GM19397 (cell line): ENCODE results near the gene SYCE1.
"Not testable (repeated sequence)": the region's sequence is repeated elsewhere in the genome, so short reads cannot be mapped to it uniquely, and the experiment has no call there.

Experiments
- ATAC-seq: cut with Tn5 transposase; IDR thresholded peaks from one replicate; pipeline ENCODE4 v1.9.1; 2021; ENCODE audit warnings: mild to moderate bottlenecking, moderate library complexity; ENCODE audit not compliant: unreplicated experiment

The SYCE1 gene

DNA sequence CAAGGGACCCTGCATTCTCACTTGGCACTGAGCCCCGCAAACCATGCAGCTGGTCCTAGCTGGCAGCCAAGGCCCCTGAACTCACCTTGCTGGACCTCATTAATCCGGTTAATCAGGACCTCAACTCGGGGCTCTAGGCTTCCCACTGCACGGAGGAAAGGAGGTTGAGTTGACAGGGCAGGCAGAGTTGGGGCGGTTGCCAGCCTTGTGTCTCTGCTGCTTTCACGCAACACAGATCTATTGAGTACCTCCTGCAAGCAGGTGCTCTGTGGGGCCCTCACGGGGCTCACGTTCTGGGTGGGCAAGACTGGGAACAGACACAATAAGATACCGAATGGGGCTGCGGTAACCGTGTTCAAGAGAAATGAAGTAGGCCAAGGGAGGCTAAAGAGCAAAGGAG, 6.2 kb downstream of the SYCE1 start:
- no peak for ATAC-seq

DNA sequence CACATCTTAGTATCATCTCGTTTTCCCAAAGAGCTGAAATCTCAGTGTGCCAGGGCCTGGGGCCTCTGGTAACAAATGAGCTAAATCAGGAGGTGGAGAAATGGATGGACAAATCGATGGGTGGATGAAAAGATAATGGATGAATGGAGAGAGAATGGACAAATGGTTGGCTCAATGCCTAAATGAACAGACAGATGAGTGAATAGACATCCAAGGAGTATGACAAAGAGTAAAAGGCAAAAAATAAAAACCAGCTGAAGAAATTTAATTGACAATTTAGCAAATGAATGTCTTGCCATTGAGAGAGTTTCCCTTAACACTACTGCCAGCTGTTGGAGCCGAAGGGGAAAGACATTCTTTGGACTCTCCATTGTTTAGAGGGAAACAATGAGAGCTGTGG, 8.0 kb downstream of the SYCE1 start:
- ATAC-seq, result no peak

DNA sequence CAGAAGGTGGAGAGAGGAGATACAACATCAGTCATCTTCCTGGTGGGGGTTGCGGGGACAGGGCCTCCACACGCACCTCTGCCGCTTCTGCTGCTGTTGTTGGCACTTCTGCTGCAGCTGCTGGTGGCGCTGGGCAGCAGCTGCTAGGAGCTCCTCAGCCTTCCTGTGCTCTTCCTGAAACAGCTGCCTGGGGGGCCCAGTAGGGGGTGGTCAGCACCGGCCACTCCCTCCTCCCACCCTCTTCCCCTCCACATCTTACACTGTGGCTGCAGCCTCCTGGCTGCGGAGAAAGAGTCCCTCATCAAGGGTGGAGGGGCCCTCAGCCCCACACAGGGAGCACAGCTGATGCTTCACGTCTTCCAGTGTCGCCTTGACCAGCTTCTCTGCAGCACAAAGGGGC, 9.9 kb downstream of the SYCE1 start:
- no peak for ATAC-seq

DNA sequence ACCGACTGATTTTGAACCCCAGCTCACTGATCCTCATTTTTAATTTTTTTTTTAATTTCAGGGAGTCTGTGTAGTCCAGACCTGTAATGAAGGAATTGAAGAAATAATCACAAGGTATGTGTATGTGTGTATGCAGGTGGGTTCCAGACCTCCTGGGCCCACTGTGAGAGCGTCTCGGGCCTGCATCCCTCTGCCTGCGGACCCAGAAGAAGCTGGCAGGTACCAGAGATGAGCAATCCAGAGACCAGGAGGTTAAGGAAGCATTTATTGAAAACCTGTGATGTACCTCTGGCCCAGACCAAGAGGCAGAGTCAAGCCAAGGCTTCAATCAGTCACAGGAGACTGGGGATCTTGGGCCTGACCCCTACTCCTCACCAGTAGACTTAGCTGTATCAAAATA, 10.8 kb downstream of the SYCE1 start:
- no peak for ATAC-seq

DNA sequence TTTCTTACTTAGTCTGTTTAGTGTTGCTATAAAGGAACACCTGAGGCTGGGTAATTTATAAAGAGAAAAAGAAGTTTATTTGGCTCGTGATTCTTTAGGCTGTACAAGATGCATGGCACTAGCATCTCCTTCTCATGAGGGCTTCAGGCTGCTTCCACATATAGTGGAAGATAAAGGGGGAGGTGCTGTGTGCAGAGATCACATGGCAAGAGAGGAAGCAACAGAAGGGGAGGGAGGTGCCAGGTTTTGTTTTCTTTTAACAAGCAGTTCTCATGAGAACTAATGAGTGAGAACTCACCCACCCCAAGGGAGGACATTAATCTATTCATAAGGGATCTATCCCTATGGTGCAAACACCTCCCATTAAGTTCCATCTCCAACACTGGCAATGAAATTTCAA, 20.9 kb downstream of the SYCE1 start:
- ATAC-seq, result no peak

DNA sequence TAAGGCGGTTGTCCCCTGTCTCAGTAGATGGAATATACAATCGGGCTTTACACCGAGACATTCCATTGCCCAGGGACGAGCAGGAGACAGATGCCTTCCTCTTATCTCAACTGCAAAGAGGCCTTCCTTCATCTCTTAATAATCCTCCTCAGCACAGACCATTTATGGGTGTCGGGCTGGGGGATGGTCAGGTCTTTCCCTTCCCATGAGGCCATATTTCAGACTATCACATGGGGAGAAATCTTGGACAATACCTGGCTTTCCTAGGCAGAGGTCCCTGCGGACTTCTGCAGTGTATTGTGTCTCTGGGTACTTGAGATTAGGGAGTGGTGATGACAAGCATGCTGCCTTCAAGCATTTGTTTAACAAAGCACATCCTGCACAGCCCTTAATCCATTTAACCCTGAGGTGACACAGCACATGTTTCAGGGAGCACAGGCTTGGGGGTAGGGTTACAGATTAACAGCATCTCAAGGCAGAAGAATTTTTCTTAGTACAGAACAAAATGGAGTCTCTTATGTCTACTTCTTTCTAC, 23.9 kb downstream of the SYCE1 start:
- ATAC-seq, result not testable (repeated sequence)

DNA sequence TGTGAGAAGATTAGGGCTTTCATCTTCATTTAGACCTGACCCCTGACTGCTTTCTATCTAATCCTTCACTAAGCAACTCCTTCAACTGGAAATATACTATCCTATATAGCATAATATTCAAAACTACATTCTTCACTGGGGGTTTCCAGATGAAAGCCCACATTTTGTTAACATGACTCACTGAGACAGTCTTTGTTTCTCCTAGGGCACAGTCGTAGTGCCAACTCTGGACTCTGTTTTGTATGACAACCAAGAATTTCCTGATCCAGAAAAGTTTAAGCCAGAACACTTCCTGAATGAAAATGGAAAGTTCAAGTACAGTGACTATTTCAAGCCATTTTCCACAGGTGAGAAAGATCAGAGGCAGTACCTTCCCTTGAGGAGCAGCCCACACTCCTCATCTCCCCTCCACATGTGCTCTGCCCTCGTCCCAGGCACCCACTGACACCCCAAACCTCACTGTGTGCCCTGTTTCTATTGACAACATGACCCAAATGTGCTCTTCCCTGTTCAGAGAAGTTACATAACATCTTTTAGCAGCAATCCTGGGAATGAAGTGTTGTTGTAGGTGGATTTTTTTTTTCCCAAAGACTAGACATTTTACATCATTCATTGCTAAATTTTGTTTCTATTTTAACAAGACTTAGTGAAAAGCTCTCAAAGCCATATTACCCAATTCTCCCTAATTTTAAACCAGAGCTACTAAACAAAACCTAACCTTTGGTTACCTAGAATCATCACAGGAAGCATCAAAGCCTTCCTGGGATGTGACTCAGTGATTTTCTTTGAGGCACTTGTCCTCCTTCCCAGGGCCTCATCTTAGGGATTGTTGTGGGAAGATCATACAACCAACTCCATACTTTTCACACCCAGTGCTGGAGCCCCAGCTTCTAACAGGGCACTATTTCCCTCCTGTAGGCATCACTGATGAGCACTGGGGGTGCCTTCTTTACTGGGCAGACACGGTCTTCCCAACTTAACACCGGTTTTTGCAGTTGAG, 27.5 kb downstream of the SYCE1 start:
- ATAC-seq, result no peak

DNA sequence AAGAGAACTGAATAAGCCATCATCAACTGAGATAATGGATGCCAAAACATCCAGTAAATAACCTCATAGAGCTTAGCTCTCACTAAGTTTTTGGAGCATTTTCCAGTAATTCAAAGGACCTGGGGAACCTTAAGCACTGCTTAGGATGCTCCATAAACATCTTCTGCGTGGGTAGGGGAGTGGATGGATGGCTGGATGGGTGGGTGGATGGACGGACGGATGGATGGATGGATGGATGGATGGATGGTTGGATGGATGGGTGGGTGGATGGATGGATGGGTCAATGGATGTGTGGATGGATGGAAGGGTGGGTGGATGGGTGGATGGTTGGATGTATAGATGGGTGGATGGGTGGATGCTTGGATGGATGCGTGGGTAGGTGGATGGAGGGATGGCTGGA, 29.2 kb downstream of the SYCE1 start:
- ATAC-seq, result no peak

DNA sequence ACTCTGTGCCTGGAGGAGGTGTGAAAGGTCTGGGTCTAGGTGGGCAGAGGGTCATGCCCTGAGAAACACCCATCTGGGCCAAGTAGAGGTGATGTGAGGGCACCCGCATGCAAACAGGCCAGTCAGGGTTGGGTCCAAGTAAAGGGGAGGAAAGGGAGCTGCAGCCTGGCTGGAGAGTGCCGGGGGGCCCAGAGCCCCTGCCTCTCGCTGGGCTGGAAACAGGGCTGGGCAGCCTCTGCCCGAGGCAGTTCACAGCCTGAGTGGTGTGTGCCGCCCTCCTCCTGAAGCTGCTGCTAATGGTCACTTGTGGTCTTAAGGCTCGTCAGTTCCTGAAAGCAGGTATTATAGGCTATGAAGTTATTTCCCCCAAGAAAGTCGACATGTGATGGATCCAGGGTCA, 31.0 kb downstream of the SYCE1 start:
- no peak for ATAC-seq

DNA sequence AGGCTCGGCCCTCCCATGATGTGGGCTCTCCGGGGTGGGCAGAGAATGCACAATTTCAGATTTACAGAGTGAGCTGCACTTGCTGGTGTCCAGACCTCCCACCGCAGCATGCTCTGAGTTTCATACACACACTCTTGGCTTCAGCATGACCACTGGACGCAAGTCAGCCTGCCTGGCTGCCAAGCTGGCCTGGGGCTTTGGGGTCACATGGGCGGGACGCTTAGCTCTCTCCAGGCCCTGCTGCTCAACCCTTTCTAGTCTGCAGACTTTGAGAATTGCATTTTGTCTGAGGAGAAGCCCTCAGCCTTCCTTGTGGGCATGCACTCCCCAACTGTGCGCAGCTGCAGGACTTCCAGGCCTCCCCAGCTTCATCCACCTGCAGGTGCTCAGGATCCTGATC, 32.5 kb downstream of the SYCE1 start:
- ATAC-seq, result no peak

DNA sequence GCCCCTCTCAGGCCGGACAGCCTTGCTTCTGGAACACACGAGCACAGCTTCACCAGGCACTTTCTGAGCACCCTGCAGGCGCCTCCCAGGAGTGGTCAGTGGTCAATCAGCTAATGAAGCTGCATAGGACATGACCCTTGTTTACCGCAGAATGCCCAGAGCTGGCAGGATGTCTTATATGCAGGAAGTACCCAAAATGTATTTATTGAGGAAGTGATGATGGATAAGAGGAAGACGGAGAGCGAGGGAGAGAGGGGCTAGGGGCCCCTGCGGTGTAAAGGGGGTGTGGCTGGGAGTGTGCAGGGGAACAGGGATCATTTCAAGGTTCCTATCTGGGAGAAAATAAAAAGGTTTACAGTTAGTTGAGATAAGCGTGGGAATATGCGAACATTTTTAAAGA, 34.9 kb downstream of the SYCE1 start:
- ATAC-seq, result no peak

DNA sequence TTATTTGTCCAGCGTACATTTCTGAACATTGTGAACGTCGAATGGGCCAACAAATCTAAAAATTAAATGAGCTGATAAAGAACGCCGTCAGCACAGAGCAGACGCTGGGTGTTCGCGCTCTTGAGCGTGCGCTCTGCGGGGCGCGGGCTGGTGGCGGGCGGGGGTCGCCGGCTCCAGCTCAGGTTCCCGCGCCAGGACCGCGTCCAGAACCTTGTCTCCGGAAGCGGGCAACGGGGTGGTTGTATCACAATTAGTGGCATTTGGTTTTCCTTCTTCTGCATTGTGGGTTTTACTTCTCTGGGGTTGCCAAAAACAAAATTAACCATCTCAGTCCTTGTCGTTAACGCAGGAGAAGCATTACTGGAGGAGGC, 35.8 kb downstream of the SYCE1 start:
- ATAC-seq, result no peak

DNA sequence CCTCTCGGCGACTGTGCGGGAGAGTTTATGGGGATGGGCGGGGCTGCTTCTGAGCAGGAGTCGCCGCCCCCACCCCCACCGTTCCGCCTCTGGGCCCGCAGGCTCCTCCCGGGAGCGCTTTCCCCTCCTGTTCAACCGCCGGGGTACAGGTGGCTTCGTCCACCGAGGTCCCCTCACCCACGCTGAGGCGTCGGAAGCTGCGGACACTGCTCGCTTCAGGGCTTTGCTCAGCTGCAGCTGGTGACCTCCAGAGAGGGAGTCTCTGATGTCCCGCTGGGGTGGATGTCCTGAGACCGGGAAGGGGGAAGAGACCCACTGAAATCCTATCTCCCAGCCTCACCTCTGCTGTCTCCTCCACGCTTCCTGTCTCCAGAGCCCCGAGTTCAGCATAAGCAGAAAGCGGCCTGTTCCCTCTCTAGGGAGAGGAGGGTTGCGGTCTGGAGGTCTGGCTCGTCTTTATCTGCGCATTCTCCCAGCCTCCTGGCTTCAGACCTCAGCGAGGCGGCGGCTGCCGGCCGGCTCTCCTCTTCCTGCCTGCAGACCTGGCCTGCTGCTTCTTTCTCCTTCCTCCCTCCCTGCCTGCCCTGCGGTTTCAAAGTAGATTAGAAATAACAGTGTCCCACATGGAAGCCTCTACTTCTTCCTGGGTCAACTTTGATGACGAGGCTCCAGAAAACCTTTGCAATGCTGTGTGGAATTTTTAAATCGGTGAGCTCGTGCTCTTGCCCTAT, 36.4 kb downstream of the SYCE1 start:
- no peak for ATAC-seq

DNA sequence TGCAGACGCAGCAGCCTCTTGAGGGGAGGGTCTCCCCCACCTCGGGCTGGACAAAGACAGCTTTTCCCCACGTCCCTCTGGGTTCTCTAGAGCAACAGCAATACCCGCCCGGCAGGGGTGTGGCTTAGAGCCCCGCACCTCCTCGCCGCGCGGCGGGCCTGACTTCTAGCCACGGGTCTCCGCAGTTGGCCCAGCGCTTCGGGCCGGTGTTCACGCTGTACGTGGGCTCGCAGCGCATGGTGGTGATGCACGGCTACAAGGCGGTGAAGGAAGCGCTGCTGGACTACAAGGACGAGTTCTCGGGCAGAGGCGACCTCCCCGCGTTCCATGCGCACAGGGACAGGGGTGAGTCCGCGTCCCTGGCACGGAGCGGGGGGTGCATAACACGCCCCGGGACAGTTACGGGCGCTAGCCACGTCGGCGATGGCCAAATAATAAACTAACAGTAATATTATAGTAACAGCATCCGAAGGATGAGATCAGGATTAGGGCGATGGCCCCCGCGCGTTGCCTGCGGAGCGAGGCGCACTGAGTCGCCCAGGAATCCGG, 37.0 kb downstream of the SYCE1 start:
- ATAC-seq, result no peak

DNA sequence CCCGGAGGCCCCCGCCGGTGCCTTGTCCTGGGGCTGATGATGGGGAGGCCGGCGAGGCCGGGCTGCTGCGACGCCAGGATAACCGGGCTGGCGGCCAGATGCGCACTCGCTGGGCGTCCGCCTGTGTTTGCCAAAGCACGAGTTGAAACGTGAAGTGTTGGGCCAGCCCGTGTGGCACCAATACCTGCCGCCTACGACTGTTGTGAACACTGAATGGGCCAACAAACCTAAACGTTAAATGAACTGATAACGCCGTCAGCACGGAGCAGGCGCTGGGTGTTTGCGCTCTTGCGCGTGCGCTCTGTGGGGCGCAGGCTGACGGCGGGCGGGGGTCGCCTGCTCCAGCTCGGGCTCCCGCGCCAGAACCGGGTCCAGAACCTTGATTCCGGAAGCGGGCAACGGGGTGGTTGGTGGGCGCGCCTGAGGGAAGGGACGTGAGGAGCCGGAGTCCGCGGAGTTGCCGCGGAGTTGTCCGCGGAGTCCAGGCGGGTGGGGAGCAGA, 37.6 kb downstream of the SYCE1 start:
- ATAC-seq, result no peak

DNA sequence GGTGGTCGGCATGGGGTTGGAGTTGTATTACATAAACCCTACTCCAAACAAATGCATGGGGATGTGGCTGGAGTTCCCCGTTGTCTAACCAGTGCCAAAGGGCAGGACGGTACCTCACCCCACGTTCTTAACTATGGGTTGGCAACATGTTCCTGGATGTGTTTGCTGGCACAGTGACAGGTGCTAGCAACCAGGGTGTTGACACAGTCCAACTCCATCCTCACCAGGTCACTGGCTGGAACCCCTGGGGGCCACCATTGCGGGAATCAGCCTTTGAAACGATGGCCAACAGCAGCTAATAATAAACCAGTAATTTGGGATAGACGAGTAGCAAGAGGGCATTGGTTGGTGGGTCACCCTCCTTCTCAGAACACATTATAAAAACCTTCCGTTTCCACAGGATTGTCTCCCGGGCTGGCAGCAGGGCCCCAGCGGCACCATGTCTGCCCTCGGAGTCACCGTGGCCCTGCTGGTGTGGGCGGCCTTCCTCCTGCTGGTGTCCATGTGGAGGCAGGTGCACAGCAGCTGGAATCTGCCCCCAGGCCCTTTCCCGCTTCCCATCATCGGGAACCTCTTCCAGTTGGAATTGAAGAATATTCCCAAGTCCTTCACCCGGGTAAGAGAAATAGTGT, 38.3 kb downstream of the SYCE1 start, which contains the start of gene CYP2E1:
Gene CYP2E1 (plus strand): TSS at position 407 of the 632 bp plus-strand sequence. CDS start 33 bp downstream, at position 440.
- ATAC-seq, result no peak

DNA sequence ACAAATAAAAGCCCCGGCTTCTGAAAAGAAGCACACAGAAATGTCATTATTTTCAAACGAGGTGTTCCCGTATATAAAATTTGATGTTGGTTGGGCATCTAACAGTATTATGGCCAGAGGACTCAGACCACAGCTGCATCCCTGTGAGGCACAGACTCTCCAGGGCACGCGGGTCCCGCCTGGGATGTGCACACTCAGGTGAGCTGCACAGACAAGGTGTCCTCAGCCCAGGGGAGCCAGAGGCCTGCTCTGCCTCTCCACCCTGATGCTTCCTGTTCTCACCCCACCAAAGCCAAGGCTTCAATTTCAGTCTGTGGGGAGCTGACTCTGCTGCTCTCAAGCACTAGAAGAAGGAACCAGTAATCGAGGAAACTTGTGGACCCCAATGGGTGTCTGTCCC, 39.9 kb downstream of the SYCE1 start:
- ATAC-seq, result no peak

DNA sequence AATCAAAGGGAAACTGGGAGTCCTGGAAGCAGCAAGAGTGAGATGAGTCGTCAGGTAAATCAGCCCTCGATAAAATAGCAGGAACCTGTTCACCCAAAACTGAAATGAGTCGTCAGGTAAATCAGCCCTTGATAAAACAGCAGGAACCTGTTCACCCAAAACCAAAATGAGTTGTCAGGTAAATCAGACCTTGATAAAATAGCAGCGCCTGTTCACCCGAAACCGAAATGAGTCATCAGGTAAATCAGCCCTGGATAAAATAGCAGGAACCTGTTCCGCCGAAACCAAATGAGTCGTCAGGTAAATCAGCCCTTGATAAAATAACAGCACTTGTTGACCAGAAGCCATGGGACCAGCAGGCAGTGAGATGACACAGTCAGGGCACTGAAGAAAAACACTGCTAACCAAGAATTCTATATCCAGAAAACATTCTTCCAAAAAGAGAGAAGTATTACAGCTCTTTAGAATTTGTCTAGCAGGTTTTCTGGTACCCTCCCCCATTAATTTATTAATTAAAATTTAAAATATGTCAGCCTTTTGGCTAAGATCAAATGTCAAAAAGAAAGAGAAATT, 41.7 kb downstream of the SYCE1 start:
- no peak for ATAC-seq

DNA sequence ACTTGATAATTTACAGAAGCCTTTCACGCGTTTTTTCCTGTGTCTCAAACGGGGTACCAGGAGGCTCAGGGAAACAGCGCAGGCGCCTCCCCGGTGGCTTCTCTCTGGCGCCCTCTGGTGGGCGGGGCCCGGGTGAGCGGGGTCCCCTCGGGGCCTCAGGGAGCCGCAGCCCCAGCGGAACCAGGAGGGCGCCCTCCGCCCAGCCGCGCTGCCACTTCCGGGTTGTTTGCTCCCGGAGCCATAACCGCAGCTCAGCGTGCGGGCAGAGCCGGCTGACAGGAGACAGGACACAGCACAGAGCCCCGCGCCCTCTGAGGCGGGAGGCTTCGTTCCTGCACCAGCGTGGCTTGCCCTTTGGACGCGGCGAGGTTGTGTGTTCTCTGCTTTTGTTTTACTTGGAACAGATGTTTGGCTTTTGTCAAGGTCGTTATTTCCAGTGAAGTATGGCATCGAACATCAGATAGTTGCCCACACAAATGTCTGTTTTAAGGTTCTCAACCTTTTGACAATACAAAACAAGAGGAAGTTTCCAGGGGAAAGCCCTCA, 45.1 kb downstream of the SYCE1 start:
- ATAC-seq, result peak; percentile 99

DNA sequence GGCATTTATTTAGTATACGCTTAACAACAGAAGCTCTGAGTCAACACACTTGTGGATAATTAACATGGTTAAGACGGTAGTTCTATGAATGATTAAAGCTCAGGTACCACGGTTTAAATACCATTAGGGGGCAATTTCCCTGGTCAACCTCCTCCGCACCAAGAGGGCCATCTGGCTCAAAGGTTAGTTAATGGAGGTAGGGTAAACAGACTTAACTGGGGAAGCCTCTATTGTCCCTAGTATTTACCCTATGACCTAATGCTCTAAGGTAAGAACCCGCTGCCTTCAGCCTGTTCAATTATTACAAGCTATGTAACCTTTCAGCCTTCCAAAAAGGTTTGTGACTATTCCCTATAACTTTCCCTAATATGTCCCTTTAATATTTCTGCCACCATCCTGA, 46.9 kb downstream of the SYCE1 start:
- not testable (repeated sequence) for ATAC-seq
